Measurements from ENCODE around the gene SNRPN. TPM values are rescaled to one million over a fixed set of nuclear protein-coding genes. Genes with fewer than 3 reads are reported as not detected.

Gene SNRPN
- total and polyA plus RNA-seq, 9 of the 15 experiments (the other 6 are each of a cell fraction or from before 2014, with no cell fraction given): 0.04 to 0.78 (median 0.23) TPM; not detected in 2

- H3K36me3 ChIP-seq (ENCODE audit: control insufficient read depth, insufficient read depth, low read length): no peaks in the 10 kb centered on the region
- H3K27ac ChIP-seq (ENCODE audit: extremely low read depth, low read depth, low read length): no peak overlapping the region
- intact Hi-C loops (cut with micrococcal nuclease): no loop called here
- FAIRE-seq: no peak
- 0% methylated on average over 2 of the region's 2 CpGs for WGBS (ENCODE audit: insufficient coverage, low coverage, missing lambda C conversion rate)
- H4K20me1 ChIP-seq (replicated peaks; ENCODE audit: control insufficient read depth, insufficient read depth, low read length): no peaks in the 10 kb centered on the region
- ChIA-PET POLR2A (no interaction called here), CTCF (ENCODE audit: low intra/inter-chr PET ratio) (no interaction called here)
- H3K4me2 ChIP-seq (ENCODE audit: insufficient read depth, low read length): no peak overlapping the region
- no peak overlapping the region for H2AFZ ChIP-seq (ENCODE audit: low read depth, low read length)
- no peaks in the 10 kb centered on the region for H3K27me3 ChIP-seq (ENCODE audit: control insufficient read depth in 2 of 2, insufficient read depth in 2 of 2, low read length in 2 of 2)
- ATAC-seq: no peak
- H3K4me1 ChIP-seq (replicated peaks in 1 of 2; ENCODE audit: control insufficient read depth in 2 of 2, insufficient read depth in 2 of 2, low read length in 2 of 2): no peaks in the 10 kb centered on the region
- no peaks in the 10 kb centered on the region for H3K9me1 ChIP-seq (ENCODE audit: control insufficient read depth, insufficient read depth, low read length)
- DNase-seq (ENCODE audit: extremely low read depth in 1 of 4, low spot score in 3 of 4): no peak
- no peaks in the 10 kb centered on the region; the same call in 1 of the 2 replicates for H3K9me3 ChIP-seq (replicated peaks; ENCODE audit: control insufficient read depth, insufficient read depth, low read depth, low read length)
- in situ Hi-C loops (cut with MboI): no loop called here
- H3K9ac ChIP-seq (ENCODE audit: insufficient read depth in 1 of 2, low read depth in 2 of 2, low read length in 2 of 2): no peak overlapping the region
- no peaks in the 10 kb centered on the region for H3K79me2 ChIP-seq (ENCODE audit: control insufficient read depth, insufficient read depth, low read length)
- no TSS peak for BruUV-seq (replicated peaks)
- no peak overlapping the region for H3K4me3 ChIP-seq
- TF ChIP-seq ZNF699 (CRISPR knock-in tag; IDR thresholded peaks at IDR 0.05; ENCODE audit: insufficient replicate concordance): no peak
- TF ChIP-seq TCF7 (IDR thresholded peaks at IDR 0.05; ENCODE audit: borderline replicate concordance): no peak
- TF ChIP-seq CCNT2 (IDR thresholded peaks at IDR 0.05; ENCODE audit: borderline replicate concordance, extremely low read depth, insufficient read length, low read depth, low read length): no peak
- TF ChIP-seq HINFP (tag; conservative IDR thresholded peaks at IDR 0.05; ENCODE audit: low read depth): no peak
- TF ChIP-seq NR2C2 (CRISPR knock-in tag; IDR thresholded peaks at IDR 0.05): no peak
- TF ChIP-seq NR2C2 (tag; IDR thresholded peaks at IDR 0.05): no peak
- TF ChIP-seq YY1 (IDR thresholded peaks at IDR 0.05; ENCODE audit: borderline replicate concordance in 1 of 3, control insufficient read depth in 1 of 3, extremely low read depth in 1 of 3, insufficient read depth in 3 of 3, insufficient read length in 1 of 3, insufficient replicate concordance in 2 of 3, low read depth in 1 of 3, low read length in 2 of 3): no peak
- no peak for TF ChIP-seq RBBP5 (IDR thresholded peaks at IDR 0.05; ENCODE audit: borderline replicate concordance, insufficient read depth, low read length, poor library complexity, severe bottlenecking)
- no peak for TF ChIP-seq ZNF3 (CRISPR knock-in tag; IDR thresholded peaks at IDR 0.05)
- TF ChIP-seq CREB3 (tag; conservative IDR thresholded peaks at IDR 0.05; ENCODE audit: low read depth): no peak
- no peak for TF ChIP-seq ZNF75A (CRISPR knock-in tag; IDR thresholded peaks at IDR 0.05)
- TF ChIP-seq SP1 (CRISPR knock-in tag; IDR thresholded peaks at IDR 0.05): no peak
- no peak for TF ChIP-seq RBFOX2 (IDR thresholded peaks at IDR 0.05; ENCODE audit: low read depth, low read length)
- no peak for TF ChIP-seq CTCFL (IDR thresholded peaks at IDR 0.05; ENCODE audit: borderline replicate concordance, insufficient read depth, low read depth, low read length, poor library complexity, severe bottlenecking)
- TF ChIP-seq ZNF655 (CRISPR knock-in tag; IDR thresholded peaks at IDR 0.05): no peak
- TF ChIP-seq ZNF175 (CRISPR knock-in tag; IDR thresholded peaks at IDR 0.05; ENCODE audit: low read depth): no peak
Observed at GRCh38 chr15:24940236-24940635, 14.6 kb upstream of the SNRPN start.
